OCI-LY7 (cell line): ENCODE results near the gene PLEKHA6. TPM values are rescaled to one million over a fixed set of nuclear protein-coding genes. Genes with fewer than 3 reads are reported as not detected.

Experiments used
- BruUV-seq: library from RNA; stranded (reverse); fragments of 400-500 nt; replicated peaks from 2 replicates; lab custom pipeline; 2021; lab: Mats Ljungman, UMichigan
- CTCF ChIA-PET: fragments of 300-600 bp; sonication (Branson Sonifier 250); formaldehyde crosslinking; loops from one replicate; lab custom pipeline; 2022; ENCODE audit warnings: antibody characterized with exemption; ENCODE audit not compliant: unreplicated experiment; lab: Charles Lee
- POLR2A ChIA-PET: fragments of 300-600 bp; sonication (Branson Sonifier 250); formaldehyde crosslinking; loops from one replicate; lab custom pipeline; 2022; ENCODE audit warnings: antibody characterized with exemption; lab: Charles Lee
- DNase-seq: peaks from one replicate; pipeline ENCODE4 v3.0.0-alpha.2; 2015; ENCODE audit warnings: low spot score
- H2AFZ ChIP-seq: fragments of 200-600 bp; sonication (generic), shearing (Covaris generic); 2 replicates; pipeline ENCODE4 v1.6.1; 2014; ENCODE audit warnings: mild to moderate bottlenecking, antibody characterized with exemption, low read length, moderate library complexity
- H3K27ac ChIP-seq: fragments of 200-600 bp; sonication (generic); 2 replicates; pipeline ENCODE4 v1.5.1; 2014; ENCODE audit warnings: mixed run types, low read depth, mild to moderate bottlenecking, moderate library complexity, low read length, inconsistent platforms; ENCODE audit not compliant: poor library complexity, severe bottlenecking
- H3K36me3 ChIP-seq: fragments of 200-600 bp; sonication (generic); 2 replicates; pipeline ENCODE4 v1.6.1; 2014; ENCODE audit warnings: mild to moderate bottlenecking, antibody characterized with exemption, low read length, moderate library complexity, mixed read lengths; ENCODE audit not compliant: insufficient read depth
- H3K4me1 ChIP-seq: fragments of 200-600 bp; sonication (generic); 2 replicates; pipeline ENCODE4 v1.5.1; 2014; ENCODE audit warnings: mild to moderate bottlenecking, low read length; ENCODE audit not compliant: insufficient read depth, poor library complexity, severe bottlenecking
- H3K4me2 ChIP-seq: fragments of 200-600 bp; sonication (generic); 2 replicates; pipeline ENCODE4 v1.6.1; 2014; ENCODE audit warnings: mild to moderate bottlenecking, low read length
- H3K4me3 ChIP-seq: fragments of 200-600 bp; sonication (generic); 2 replicates; pipeline ENCODE4 v1.5.1; 2014; ENCODE audit warnings: mild to moderate bottlenecking, low read depth, low read length; ENCODE audit not compliant: poor library complexity, severe bottlenecking
- H3K79me2 ChIP-seq: fragments of 200-600 bp; sonication (generic); 2 replicates; pipeline ENCODE4 v1.6.1; 2016; ENCODE audit warnings: low read depth, mild to moderate bottlenecking, low read length, moderate library complexity, mixed read lengths; ENCODE audit not compliant: insufficient read depth
- H3K9me2 ChIP-seq: fragments of 200-600 bp; sonication (generic); 2 replicates; pipeline ENCODE4 v1.6.1; 2016; ENCODE audit warnings: mild to moderate bottlenecking, low read length, mixed read lengths; ENCODE audit not compliant: insufficient read depth
- H3K9me3 ChIP-seq: fragments of 200-600 bp; sonication (generic); 2 replicates; pipeline ENCODE4 v1.6.1; 2014; ENCODE audit warnings: mild to moderate bottlenecking, mixed run types, low read length, mixed read lengths
- H4K20me1 ChIP-seq: fragments of 200-600 bp; sonication (generic); 2 replicates; pipeline ENCODE4 v1.6.1; 2014; ENCODE audit warnings: mild to moderate bottlenecking, antibody characterized with exemption, low read length, moderate library complexity, mixed read lengths; ENCODE audit not compliant: insufficient read depth
- EZH2phosphoT487 ChIP-seq: fragments of 200-600 bp; sonication (generic); IDR thresholded peaks from 2 replicates; pipeline ENCODE4 v1.6.1; 2018; ENCODE audit warnings: low read depth, borderline replicate concordance, mild to moderate bottlenecking, mixed run types, antibody characterized with exemption, low read length, moderate library complexity, mixed read lengths
- intact Hi-C: fragments of 100-400 bp; cut with micrococcal nuclease; formaldehyde crosslinking; loops from one replicate; pipeline ENCODE4 v1.10.0; 2022; ENCODE audit not compliant: unreplicated experiment
- total RNA-seq, 2 experiments: library from RNA; depleted of rRNA in 1 of 2; stranded (reverse); fragments of >200 nt in 1 of 2; shearing (Covaris generic) in 1 of 2; gene quantifications; 2 replicates each; pipeline ENCODE4 v1.2.3, GENCODE V29; 2014 to 2022
- TF ChIP-seq, protein P1 (sequence below): fragments of 200-600 bp; sonication (generic); conservative IDR thresholded peaks from 2 replicates; pipeline ENCODE4 v1.5.1; 2014; ENCODE audit warnings: mild to moderate bottlenecking, antibody characterized with exemption, low read length, moderate library complexity, mixed read lengths

Gene PLEKHA6
- total RNA-seq, 2 experiments from 2014 or later: not detected

DNA sequence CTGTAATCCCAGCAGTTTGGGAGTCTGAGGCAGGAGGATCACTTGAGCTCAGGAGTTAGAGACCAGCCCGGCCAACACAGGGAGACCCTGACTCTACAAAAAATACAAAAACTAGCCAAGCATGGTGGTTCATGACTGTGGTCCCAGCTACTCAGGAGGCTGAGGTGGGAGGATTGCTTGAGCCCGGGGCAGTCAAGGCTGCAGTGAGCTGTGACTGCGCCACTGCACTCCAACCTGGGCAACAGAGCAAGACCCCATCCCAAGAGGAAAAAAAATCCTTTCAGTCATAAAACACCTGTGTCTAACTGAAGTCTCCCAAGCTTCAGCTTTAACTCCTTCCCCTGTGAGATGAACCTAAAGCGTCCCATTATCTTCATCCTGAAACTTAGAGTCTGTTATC is 112.9 kb downstream of the PLEKHA6 start:
- no peak overlapping the region for H3K4me3 ChIP-seq
- no peaks in the 10 kb centered on the region for H3K4me1 ChIP-seq
- ChIA-PET CTCF (no interaction called here), POLR2A (no interaction called here)
- DNase-seq: no peak
- no peaks in the 10 kb centered on the region for H3K79me2 ChIP-seq
- H3K27ac ChIP-seq: no peak overlapping the region
- TF ChIP-seq EZH2phosphoT487: no peak
- TF ChIP-seq, protein P1, sequence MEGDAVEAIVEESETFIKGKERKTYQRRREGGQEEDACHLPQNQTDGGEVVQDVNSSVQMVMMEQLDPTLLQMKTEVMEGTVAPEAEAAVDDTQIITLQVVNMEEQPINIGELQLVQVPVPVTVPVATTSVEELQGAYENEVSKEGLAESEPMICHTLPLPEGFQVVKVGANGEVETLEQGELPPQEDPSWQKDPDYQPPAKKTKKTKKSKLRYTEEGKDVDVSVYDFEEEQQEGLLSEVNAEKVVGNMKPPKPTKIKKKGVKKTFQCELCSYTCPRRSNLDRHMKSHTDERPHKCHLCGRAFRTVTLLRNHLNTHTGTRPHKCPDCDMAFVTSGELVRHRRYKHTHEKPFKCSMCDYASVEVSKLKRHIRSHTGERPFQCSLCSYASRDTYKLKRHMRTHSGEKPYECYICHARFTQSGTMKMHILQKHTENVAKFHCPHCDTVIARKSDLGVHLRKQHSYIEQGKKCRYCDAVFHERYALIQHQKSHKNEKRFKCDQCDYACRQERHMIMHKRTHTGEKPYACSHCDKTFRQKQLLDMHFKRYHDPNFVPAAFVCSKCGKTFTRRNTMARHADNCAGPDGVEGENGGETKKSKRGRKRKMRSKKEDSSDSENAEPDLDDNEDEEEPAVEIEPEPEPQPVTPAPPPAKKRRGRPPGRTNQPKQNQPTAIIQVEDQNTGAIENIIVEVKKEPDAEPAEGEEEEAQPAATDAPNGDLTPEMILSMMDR: no peak
- no peaks in the 10 kb centered on the region for H3K36me3 ChIP-seq
- no peaks in the 10 kb centered on the region for H3K9me3 ChIP-seq
- H4K20me1 ChIP-seq: no peaks in the 10 kb centered on the region
- BruUV-seq: no TSS peak
- intact Hi-C loops: no loop called here
- no peak overlapping the region for H3K4me2 ChIP-seq
- H2AFZ ChIP-seq: no peak overlapping the region
- no peaks in the 10 kb centered on the region for H3K9me2 ChIP-seq

DNA sequence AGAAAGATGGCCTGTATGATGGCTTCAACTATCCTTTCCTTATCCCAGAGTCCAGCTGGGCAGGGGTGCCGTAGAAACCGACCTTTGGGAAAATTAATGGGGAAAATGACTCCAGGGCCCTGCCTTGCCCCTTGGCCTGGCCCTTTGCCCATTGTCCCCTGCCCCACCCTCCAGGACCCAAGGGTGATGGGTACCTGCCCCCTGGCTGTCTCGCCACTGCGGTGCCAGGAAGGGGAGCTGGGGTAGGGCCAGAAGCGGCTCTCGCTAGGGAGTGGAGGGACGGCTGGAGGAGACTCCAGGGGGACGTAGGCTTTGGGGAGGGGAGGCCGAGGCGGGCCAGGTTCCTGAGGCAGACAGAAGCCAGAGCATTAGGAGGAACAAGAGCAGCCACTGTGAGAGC is 116.8 kb downstream of the PLEKHA6 start:
- DNase-seq: no peak
- no peak overlapping the region for H3K4me2 ChIP-seq
- BruUV-seq: no TSS peak
- intact Hi-C loops: no loop called here
- no peak overlapping the region for H3K4me3 ChIP-seq
- H3K79me2 ChIP-seq: no peaks in the 10 kb centered on the region
- H3K9me3 ChIP-seq: no peaks in the 10 kb centered on the region
- H3K27ac ChIP-seq: no peak overlapping the region
- H3K4me1 ChIP-seq: no peaks in the 10 kb centered on the region
- no peaks in the 10 kb centered on the region for H3K9me2 ChIP-seq
- H2AFZ ChIP-seq: no peak overlapping the region
- TF ChIP-seq EZH2phosphoT487: no peak
- TF ChIP-seq, protein P1: no peak
- H4K20me1 ChIP-seq: no peaks in the 10 kb centered on the region
- CTCF ChIA-PET: no interaction called here
- no peaks in the 10 kb centered on the region for H3K36me3 ChIP-seq
- POLR2A ChIA-PET: no interaction called here

DNA sequence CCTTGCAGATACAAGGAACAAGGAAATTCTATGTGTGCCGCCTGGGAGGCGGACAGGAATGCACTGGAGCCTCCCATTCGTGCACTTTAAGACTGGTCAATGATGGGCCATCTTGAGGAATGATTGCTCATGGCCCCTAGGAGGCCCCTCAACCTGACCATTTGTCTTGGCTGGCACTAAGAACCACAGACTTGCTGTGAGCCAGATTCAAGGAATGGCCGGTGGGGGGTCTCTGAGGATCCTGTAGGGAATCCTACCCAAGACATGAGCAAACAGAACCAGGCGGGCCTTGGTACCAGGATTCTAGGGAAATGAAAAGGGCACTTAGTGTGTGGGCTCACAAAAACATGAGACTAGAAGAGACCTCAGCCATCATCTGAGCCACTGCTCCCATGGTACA is 117.8 kb downstream of the PLEKHA6 start:
- H3K4me2 ChIP-seq: no peak overlapping the region
- no peaks in the 10 kb centered on the region for H3K9me3 ChIP-seq
- CTCF ChIA-PET: no interaction called here
- no peak for TF ChIP-seq EZH2phosphoT487
- TF ChIP-seq, protein P1: no peak
- no peak overlapping the region for H3K4me3 ChIP-seq
- DNase-seq: no peak
- H3K79me2 ChIP-seq: no peaks in the 10 kb centered on the region
- no TSS peak for BruUV-seq
- no peak overlapping the region for H2AFZ ChIP-seq
- no peaks in the 10 kb centered on the region for H3K36me3 ChIP-seq
- H3K27ac ChIP-seq: no peak overlapping the region
- H4K20me1 ChIP-seq: no peaks in the 10 kb centered on the region
- no peaks in the 10 kb centered on the region for H3K9me2 ChIP-seq
- POLR2A ChIA-PET: no interaction called here
- H3K4me1 ChIP-seq: no peaks in the 10 kb centered on the region
- intact Hi-C loops: no loop called here
